Activated CD4-positive, alpha-beta T cell treated with anti-CD3 and anti-CD28 coated beads, Interleukin-2, amount 50 U/mL, for 16 hours (primary cell): ENCODE data around the gene DTX1.

Experiments
- DNase-seq: peaks from one replicate; pipeline ENCODE4 v3.0.0-alpha.2; 2020

The DTX1 gene

GRCh38 chr12:113055594-113056380 lies 743 bp upstream of the DTX1 start:
- no peak for DNase-seq

GRCh38 chr12:113056381-113056630 lies 224 bp upstream of the DTX1 start:
- no peak for DNase-seq

GRCh38 chr12:113057565-113058485 lies 1.3 kb downstream of the DTX1 start:
- DNase-seq, result no peak

DNA sequence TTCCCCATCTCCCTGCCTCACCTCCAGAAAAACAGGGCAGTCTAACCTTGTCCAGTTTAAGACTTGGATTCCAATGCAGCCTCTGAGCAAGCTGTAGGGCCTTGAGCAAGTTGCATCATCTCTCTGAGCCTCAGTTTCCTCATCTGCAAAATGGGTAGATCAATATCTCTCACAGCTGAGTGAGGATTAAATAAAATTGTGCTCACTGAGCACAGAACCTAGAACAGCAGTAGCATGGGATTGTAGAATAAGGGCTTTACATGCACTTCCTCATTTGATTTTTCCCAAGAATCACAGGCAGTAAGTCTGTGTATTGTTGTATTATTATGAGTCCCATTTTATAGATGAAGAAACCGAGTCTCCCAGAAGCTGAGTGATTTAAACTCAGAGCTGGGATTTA lies 2.0 kb downstream of the DTX1 start:
- no peak for DNase-seq

DNA sequence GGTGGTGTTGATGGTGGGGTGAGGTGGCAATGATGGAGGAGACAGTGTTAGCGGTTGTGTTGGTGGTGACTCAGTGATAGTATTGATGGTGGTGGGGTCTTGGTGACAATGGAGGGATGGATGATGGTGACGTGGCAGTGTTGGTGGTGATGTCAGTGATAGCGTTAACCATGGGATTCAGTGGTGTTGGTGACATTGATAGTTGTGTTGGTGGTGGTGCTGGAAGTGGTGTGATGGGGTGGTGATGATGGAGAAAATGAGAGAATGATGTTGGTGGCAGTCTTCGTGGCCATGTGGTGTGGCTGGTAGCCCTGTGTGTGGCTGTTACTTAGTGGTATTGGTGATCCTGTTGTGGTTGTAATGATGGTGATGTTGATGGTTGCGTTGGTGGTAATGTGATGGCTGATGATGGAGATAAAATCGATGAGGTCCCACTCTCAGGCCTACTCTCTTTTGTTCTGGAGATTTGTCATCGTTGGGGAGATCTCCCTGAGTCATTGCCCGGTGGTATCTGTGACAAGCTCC lies 2.6 kb downstream of the DTX1 start:
- DNase-seq, result no peak

DNA sequence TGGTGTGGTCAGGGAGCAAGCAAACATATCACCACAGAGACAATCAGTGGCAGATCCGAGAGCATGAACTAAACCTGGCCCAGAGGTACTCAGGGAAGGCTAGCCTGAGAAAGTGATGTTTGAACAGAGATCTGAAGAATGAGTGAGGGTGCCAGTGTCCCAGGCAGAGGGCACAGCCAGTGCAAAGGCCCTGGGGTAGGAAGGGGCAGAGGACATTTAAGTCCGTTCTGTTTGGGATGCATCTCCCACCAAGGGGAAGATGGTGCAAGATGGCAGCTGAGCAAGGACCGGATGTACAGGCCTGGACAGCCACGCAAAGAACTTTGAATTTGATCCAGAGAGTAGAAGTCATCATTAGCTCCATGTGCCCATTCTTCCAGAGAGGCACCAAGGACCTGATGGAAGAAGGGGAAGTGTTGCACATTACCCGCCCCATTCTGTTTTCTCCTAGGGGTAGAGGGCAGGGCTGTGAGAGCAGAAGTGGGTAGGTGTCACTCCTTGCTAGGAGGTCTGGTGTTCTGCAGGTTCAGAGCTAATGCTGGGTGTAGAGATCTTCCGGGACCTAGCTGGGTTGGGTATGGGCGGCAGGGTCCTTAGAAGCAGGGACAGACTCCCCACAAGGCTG lies 3.9 kb downstream of the DTX1 start:
- no peak for DNase-seq

DNA sequence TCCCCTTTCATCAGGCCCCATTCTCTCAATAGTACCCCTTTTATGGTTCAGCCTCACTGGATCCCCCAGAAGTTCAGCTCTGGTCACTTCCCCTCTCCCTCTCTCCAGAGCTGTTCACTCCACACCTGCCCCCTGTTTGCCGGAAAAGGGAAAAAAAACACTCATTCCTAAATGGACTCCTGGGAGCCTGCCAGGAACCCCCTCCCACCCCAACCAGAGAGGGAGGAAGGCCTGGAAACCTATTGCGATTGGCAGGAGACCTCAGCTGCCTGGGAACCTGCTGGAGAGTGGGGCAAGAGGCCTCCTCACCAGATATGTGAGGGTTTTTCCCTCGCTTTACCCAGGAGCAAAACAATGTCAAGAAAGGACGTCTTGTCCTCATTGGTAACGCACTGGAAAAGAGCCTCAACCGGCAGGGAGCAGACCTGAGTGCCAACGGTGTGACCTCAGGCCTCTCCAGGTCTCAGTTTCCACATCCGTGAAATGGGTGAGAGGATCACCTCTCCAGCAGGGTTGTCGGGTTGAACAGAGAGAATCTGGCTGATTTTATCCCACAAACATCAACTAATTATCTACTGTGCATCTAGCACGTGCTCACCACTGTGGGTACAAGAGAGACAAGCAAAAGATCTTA lies 4.6 kb downstream of the DTX1 start:
- DNase-seq, result no peak

DNA sequence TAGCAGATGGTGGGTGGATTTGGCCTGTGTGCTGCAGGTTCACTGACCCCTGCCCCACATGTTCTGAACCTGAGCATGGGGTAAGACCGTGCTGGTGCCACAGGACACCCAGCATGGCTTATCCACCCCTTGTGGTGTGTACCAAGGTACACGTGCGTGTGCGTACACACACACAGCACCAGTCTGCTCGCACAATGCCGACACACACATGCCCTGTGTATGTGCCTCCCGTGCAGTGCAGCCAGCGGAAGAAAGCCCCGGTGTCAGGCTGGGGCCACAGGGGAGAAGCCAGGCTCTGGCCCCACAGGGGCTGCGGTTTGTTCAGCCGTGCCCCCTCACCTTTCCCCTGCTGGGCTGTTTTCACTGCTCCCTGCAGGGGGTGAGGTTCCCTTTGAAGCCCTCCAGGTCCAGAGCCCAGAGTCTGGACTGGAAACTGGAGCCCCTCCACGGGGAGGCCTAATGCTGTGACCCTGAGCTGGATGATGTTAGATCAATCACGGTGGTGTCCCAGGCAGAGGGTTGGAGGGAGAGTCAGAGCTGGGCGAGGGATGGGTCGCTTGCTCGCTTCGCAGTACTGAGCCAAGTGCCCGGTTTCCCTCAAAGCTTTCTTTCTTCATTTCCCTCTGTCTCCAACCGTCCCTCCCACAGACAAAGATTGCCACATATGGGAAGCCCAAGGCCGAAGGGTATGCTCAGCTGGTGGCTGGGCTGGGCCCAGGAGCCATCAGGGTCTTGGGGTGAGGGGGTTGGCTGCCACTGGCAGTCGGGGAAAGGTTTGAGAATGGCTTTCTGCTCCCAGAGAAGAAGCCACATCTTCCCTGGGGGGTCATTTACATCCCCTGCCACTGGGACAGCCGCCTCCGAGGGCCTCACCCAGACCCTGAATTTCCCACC lies 6.2 kb downstream of the DTX1 start:
- DNase-seq, result no peak

DNA sequence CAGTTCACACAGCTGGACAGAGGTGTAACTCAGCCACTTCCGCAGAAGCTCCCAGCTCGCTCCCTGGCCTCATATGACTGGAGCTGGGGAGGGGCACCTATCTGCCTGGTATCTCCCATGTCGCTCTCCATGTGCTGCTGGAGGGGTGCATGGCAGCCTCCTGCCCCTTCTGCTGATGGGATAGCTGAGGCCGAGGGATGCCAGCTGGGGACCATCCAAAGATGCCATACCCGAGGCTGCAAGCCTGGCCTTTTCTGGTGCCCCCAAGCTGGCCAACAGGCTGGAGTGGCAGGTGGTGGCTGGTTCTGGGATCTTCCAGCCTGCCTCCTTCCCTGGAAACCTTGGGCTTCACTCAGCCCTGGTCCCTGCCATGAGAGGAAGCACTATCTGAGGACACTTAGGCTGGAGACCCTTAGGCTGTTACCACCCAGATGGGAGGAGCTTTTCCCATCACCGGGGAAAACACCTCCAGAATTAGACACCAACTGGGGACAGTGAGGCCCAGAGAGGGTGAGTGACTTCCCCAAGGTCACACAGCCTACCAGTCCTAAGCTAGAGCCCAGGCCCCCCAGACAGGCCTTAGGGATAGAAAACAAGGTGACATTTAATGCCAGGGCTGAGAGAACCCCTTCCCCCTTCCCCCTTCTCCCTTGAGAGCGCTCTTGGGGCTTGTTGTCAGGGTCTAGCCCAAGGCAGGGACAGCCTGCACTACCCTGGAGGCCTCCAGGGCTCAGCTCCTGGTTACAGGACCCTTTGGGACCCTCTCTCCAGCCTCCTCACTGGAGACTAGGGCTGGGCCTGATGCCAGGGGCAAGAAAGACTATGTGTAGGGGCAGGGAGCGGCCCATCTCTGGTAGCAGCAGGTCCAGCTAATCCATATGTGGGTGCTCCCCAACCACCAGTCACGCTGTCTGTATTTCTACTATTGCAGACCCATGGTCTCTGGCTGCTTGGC lies 7.1 kb downstream of the DTX1 start:
- no peak for DNase-seq

DNA sequence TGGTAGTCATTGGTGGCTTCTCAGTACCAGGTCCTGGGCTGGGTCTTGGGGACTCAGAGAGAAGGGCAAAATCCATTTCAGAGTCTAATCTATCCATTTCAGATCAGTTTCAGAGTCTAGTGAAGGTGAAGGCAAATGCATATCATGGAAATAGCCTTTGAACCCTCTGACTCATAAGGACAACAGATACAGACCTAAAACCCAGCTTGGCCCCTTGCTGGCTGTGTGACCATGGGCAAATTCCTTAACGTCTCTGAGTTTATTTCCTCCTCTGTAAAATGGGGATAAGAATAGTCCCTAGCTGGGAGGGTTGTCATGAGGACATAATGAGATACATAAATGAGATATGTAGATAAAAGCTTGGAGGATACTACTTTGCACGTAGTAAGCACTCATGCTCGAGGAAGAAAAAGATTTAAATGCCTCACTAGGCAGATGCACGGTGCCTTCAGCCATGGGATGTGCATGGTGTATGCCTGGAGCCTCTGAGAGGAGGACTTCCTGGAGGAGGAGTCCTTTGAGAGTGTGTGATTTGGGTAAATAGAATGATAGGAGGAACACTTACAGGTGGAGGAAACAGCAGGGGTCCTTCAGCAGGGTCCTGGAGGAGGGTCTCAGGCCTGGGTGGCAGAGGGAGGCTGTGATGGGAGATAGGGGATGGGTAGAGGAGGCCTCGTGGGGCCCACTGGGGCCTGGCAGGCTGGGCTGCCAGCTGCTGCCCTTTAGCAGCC lies 8.0 kb downstream of the DTX1 start:
- DNase-seq, result no peak

DNA sequence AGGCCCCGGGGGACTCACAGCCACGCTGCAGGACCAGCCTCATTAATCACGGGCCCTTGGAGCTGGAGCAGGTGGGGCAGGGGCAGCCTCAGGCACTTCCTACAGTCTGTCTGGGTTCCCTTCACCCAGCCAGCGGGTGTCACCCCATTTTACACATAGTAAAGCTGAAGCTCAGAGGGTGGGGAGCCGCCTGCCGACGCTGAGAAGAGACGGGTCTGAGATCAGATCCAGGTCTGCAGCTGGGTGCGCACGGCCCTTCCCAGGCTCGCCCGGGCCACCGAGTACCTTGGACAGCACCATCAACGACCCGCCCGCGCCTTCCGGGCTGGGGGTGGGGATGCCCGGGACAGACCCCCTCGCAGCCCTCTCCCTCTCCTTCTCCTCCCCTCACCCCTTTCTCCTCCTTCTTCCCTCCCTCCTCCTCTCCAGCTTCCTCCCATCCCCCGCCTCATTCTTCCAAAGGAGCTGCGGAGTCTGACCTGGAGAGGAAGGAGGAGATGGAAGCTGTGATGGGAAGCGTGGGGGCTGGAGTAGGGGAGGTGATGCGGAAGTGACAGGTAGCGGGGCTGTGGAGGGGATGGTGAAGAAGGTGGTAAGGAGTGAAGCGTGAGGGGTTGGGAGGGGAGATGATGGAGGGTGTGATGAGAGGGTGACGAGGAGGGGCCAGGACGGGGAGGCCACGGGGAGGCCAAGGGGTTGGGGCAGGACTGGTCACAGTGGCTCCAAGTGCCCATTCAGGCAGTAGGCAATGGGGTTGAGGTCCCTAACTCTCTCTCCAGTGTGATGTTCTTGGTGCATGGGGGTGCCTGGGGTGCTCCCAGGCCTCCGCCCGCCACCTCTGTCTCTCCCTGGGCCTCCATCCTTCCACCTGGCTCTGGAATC lies 8.8 kb downstream of the DTX1 start:
- no peak for DNase-seq

DNA sequence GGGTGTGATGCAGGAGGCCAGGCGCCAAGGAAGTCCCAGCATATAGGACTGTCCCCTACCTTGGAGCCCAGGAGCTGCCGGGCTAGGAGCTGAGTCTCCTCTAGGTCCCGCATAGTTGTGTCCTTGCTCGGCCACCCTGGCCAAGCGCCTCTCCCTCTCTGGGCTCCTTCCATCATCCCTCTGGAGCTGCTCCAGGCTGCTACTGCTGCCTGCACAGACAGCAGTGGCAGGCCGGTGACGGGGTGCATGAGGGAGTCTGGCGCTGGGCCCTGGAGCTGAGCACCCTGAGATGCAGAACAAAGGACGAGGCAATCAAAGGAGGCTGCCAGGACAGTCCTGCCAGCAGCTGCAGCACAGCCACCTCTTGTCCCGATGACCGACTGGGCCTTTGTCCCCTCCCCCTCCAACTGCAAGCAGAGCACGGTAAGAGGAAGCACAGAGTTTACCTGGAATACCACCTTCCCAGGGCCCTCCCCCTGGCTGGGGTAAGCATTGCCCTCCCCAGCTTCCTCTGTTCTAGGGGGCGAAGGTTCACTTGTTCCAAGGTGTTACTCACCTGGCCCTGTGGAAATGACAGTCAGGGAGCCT lies 10.4 kb downstream of the DTX1 start:
- DNase-seq, result no peak

DNA sequence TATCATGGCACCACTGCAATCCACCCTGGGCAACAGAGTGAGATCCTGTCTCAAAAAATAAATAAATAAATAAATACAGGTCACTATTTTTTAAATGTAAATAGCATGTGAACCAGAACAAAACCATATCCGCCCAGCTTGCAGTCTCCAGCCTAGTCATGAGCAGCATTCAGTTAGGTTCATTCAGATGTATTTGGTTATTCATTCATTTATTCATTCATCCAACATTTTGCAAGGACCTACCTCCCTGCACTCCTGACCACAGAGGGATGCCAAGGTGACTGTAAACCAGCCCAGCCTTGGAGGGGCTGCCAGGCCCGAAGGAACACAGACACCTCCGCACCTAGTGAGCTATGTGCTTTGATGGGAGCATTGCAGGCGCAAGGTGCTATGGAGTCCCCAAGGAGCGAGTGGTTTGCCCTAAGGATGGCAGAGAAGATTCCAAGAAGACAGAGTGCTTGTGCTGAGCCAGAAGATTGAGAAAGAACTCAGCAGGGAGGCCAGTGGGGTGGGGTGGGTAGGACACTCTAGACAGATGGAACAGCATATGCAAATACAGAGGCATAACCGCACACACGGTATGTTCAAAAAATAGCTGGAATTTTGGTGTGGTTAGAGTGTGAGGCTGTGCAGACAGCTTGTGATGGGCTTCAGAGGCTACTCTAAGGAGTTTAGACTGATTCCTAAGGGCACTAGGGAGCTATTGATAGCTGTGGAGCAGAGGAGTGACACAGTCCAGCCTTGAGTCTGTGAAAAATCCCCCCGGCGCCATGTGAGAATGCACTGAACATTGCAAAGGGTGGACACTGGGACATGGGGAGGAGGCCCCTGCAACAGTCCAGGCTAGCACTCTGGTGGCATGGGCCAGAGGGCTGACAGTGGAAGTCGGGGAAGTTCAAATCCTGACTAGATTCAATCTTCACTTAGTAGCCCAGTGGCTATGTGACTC lies 11.7 kb downstream of the DTX1 start:
- no peak for DNase-seq

GRCh38 chr12:113069149-113069548 lies 12.6 kb downstream of the DTX1 start:
- DNase-seq, result no peak

- DNase-seq, result no peak
Measured at GRCh38 chr12:113069751-113070116, 13.2 kb downstream of the DTX1 start.

DNA sequence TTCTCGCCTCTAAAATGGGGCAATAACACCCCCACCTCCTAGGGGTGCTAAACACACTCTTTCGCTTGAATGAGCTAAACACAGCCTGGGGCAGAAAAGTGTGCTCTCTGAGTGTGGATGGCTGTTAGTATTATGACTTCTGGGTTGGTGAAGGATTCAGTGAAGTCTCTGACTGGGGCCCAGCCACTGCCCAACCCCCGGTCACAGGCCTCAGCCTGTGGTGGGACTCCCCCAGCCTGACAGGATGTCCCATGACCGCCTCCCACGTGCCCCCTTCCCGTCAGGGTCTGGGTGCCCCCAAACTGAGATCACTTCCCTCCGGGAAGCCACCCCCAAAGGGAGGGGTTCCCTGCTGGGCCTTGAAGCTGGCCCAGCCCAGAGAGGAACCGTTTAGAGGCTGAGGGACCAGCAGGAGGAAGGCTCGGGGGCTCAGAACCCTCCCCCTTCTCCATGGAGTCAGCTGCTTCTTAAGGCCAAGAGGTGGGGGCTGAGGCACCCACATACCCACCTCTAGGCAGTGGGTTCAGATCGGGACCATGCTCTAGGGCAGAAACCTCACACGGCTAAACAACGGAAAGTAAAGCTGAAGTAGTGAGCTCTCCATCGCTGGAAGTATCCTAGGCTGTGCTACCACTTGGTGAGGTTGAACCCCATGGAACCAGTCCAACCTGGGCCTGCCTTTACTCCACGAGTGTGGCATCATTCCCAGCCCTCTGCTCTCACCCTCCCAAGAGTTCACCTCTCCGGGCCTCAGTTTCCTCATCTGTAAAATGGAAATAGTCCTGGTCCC lies 13.8 kb downstream of the DTX1 start:
- DNase-seq, result peak; percentile 17
